Measurements from ENCODE around the gene SNCB.

Gene SNCB

GRCh38 chr5:176614805-176615478 lies 15.4 kb downstream of the SNCB start:
- DNase-seq (ENCODE audit: low spot score): peak; percentile 86
- no peak for TF ChIP-seq CTCF (IDR thresholded peaks at IDR 0.05; ENCODE audit: poor library complexity, severe bottlenecking)
- Histone ChIP-seq H3K36me3 (ENCODE audit: low read depth) (no peaks in the 10 kb centered on the region), H3K27me3 (ENCODE audit: insufficient read depth, poor library complexity, severe bottlenecking) (peaks cover 10% of the 10 kb centered on the region), H3K27ac (ENCODE audit: poor library complexity, severe bottlenecking) (no peak overlapping the region), H3K4me1 (ENCODE audit: insufficient read depth, poor library complexity, severe bottlenecking) (peaks cover 8% of the 10 kb centered on the region), H3K9me3 (ENCODE audit: severe bottlenecking) (no peaks in the 10 kb centered on the region), H3K4me3 (ENCODE audit: severe bottlenecking) (no peak overlapping the region)
- peak; percentile 68 for ATAC-seq (ENCODE audit: low read depth)

GRCh38 chr5:176612855-176613254 lies 17.5 kb downstream of the SNCB start:
- Histone ChIP-seq H3K27ac (ENCODE audit: poor library complexity, severe bottlenecking) (no peak overlapping the region), H3K4me1 (ENCODE audit: insufficient read depth, poor library complexity, severe bottlenecking) (peaks cover 8% of the 10 kb centered on the region), H3K4me3 (ENCODE audit: severe bottlenecking) (no peak overlapping the region), H3K9me3 (ENCODE audit: severe bottlenecking) (no peaks in the 10 kb centered on the region), H3K27me3 (ENCODE audit: insufficient read depth, poor library complexity, severe bottlenecking) (peaks cover 3% of the 10 kb centered on the region), H3K36me3 (ENCODE audit: low read depth) (no peaks in the 10 kb centered on the region)
- DNase-seq (ENCODE audit: low spot score) (no peak), ATAC-seq (ENCODE audit: low read depth) (no peak)
- no peak for TF ChIP-seq CTCF (IDR thresholded peaks at IDR 0.05; ENCODE audit: poor library complexity, severe bottlenecking)

GRCh38 chr5:176612008-176612407 lies 18.3 kb downstream of the SNCB start:
- Histone ChIP-seq H3K4me3 (ENCODE audit: severe bottlenecking) (no peak overlapping the region), H3K27ac (ENCODE audit: poor library complexity, severe bottlenecking) (no peak overlapping the region), H3K36me3 (ENCODE audit: low read depth) (no peaks in the 10 kb centered on the region), H3K27me3 (ENCODE audit: insufficient read depth, poor library complexity, severe bottlenecking) (peaks cover 3% of the 10 kb centered on the region), H3K4me1 (ENCODE audit: insufficient read depth, poor library complexity, severe bottlenecking) (peaks cover 8% of the 10 kb centered on the region), H3K9me3 (ENCODE audit: severe bottlenecking) (no peaks in the 10 kb centered on the region)
- no peak for TF ChIP-seq CTCF (IDR thresholded peaks at IDR 0.05; ENCODE audit: poor library complexity, severe bottlenecking)
- DNase-seq (ENCODE audit: low spot score): no peak
- no peak for ATAC-seq (ENCODE audit: low read depth)

- Histone ChIP-seq H3K27ac (ENCODE audit: poor library complexity, severe bottlenecking) (no peak overlapping the region), H3K4me1 (ENCODE audit: insufficient read depth, poor library complexity, severe bottlenecking) (peaks cover 8% of the 10 kb centered on the region), H3K27me3 (ENCODE audit: insufficient read depth, poor library complexity, severe bottlenecking) (peaks cover 3% of the 10 kb centered on the region), H3K4me3 (ENCODE audit: severe bottlenecking) (no peak overlapping the region), H3K9me3 (ENCODE audit: severe bottlenecking) (no peaks in the 10 kb centered on the region), H3K36me3 (ENCODE audit: low read depth) (no peaks in the 10 kb centered on the region)
- DNase-seq (ENCODE audit: low spot score) (peak; percentile 87), ATAC-seq (ENCODE audit: low read depth) (no peak)
- TF ChIP-seq CTCF (IDR thresholded peaks at IDR 0.05; ENCODE audit: poor library complexity, severe bottlenecking): no peak
These were observed 18.9 kb downstream of the SNCB start for GRCh38 chr5:176611435-176611834.

- Histone ChIP-seq H3K9me3 (ENCODE audit: severe bottlenecking) (no peaks in the 10 kb centered on the region), H3K27me3 (ENCODE audit: insufficient read depth, poor library complexity, severe bottlenecking) (peaks cover 3% of the 10 kb centered on the region), H3K4me1 (ENCODE audit: insufficient read depth, poor library complexity, severe bottlenecking) (peaks cover 8% of the 10 kb centered on the region), H3K4me3 (ENCODE audit: severe bottlenecking) (peak overlapping the region; percentile 98), H3K36me3 (ENCODE audit: low read depth) (no peaks in the 10 kb centered on the region), H3K27ac (ENCODE audit: poor library complexity, severe bottlenecking) (peak overlapping the region; percentile 26)
- ATAC-seq (ENCODE audit: low read depth) (no peak), DNase-seq (ENCODE audit: low spot score) (no peak)
- TF ChIP-seq CTCF (IDR thresholded peaks at IDR 0.05; ENCODE audit: poor library complexity, severe bottlenecking): no peak
These were observed 19.9 kb downstream of the SNCB start for GRCh38 chr5:176610435-176610773.

Data from RWPE2 (cell line).